ENCODE data around the gene TOPORS.
"Not testable (repeated sequence)": the region's sequence is repeated elsewhere in the genome, so short reads cannot be mapped to it uniquely, and the experiment has no call there.

TOPORS gene

DNA sequence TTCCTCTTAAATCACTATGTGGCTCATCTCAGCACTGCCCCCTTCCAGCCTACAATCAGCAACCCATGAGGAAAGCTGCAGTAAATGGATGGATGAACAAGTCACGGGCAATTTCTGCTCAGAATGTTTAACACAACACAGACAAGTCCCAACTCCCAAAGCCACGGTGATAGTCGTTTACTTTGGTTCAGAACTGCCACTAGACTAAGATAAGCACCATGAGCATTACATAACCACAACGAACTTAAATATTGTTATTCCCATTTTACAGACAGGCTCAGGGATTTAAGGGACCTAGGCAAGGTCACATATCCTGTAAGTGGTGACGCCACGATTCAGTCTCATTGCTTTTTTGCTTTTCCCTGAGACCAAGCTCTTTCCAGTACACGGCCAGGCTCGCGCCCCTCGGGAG, 2.2 kb downstream of the TOPORS start:
- TF ChIP-seq, protein P1, sequence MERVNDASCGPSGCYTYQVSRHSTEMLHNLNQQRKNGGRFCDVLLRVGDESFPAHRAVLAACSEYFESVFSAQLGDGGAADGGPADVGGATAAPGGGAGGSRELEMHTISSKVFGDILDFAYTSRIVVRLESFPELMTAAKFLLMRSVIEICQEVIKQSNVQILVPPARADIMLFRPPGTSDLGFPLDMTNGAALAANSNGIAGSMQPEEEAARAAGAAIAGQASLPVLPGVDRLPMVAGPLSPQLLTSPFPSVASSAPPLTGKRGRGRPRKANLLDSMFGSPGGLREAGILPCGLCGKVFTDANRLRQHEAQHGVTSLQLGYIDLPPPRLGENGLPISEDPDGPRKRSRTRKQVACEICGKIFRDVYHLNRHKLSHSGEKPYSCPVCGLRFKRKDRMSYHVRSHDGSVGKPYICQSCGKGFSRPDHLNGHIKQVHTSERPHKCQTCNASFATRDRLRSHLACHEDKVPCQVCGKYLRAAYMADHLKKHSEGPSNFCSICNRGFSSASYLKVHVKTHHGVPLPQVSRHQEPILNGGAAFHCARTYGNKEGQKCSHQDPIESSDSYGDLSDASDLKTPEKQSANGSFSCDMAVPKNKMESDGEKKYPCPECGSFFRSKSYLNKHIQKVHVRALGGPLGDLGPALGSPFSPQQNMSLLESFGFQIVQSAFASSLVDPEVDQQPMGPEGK (CRISPR knock-in tag; IDR thresholded peaks at IDR 0.05; ENCODE audit: borderline replicate concordance): no peak
- TF ChIP-seq, protein P2, sequence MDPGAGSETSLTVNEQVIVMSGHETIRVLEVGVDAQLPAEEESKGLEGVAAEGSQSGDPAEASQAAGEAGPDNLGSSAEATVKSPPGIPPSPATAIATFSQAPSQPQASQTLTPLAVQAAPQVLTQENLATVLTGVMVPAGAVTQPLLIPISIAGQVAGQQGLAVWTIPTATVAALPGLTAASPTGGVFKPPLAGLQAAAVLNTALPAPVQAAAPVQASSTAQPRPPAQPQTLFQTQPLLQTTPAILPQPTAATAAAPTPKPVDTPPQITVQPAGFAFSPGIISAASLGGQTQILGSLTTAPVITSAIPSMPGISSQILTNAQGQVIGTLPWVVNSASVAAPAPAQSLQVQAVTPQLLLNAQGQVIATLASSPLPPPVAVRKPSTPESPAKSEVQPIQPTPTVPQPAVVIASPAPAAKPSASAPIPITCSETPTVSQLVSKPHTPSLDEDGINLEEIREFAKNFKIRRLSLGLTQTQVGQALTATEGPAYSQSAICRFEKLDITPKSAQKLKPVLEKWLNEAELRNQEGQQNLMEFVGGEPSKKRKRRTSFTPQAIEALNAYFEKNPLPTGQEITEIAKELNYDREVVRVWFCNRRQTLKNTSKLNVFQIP (CRISPR knock-in tag; IDR thresholded peaks at IDR 0.05; ENCODE audit: borderline replicate concordance, low read depth): no peak
- TF ChIP-seq, protein P3, sequence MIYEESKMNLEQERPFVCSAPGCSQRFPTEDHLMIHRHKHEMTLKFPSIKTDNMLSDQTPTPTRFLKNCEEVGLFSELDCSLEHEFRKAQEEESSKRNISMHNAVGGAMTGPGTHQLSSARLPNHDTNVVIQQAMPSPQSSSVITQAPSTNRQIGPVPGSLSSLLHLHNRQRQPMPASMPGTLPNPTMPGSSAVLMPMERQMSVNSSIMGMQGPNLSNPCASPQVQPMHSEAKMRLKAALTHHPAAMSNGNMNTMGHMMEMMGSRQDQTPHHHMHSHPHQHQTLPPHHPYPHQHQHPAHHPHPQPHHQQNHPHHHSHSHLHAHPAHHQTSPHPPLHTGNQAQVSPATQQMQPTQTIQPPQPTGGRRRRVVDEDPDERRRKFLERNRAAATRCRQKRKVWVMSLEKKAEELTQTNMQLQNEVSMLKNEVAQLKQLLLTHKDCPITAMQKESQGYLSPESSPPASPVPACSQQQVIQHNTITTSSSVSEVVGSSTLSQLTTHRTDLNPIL (CRISPR knock-in tag; IDR thresholded peaks at IDR 0.05; ENCODE audit: low read depth): no peak
- TF ChIP-seq GLIS3 (CRISPR knock-in tag; IDR thresholded peaks at IDR 0.05): no peak
- no peak for TF ChIP-seq CSDC2 (CRISPR knock-in tag; IDR thresholded peaks at IDR 0.05)
- TF ChIP-seq TCF4 (CRISPR knock-in tag; IDR thresholded peaks at IDR 0.05; ENCODE audit: borderline replicate concordance): no peak
- no peak for TF ChIP-seq OSR1 (CRISPR knock-in tag; IDR thresholded peaks at IDR 0.05)
- TF ChIP-seq, protein P4, sequence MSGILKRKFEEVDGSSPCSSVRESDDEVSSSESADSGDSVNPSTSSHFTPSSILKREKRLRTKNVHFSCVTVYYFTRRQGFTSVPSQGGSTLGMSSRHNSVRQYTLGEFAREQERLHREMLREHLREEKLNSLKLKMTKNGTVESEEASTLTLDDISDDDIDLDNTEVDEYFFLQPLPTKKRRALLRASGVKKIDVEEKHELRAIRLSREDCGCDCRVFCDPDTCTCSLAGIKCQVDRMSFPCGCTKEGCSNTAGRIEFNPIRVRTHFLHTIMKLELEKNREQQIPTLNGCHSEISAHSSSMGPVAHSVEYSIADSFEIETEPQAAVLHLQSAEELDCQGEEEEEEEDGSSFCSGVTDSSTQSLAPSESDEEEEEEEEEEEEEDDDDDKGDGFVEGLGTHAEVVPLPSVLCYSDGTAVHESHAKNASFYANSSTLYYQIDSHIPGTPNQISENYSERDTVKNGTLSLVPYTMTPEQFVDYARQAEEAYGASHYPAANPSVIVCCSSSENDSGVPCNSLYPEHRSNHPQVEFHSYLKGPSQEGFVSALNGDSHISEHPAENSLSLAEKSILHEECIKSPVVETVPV (CRISPR knock-in tag; IDR thresholded peaks at IDR 0.05): no peak
- no peak for TF ChIP-seq ZNF565 (CRISPR knock-in tag; conservative IDR thresholded peaks at IDR 0.05; ENCODE audit: low read depth)
- TF ChIP-seq, protein P5, sequence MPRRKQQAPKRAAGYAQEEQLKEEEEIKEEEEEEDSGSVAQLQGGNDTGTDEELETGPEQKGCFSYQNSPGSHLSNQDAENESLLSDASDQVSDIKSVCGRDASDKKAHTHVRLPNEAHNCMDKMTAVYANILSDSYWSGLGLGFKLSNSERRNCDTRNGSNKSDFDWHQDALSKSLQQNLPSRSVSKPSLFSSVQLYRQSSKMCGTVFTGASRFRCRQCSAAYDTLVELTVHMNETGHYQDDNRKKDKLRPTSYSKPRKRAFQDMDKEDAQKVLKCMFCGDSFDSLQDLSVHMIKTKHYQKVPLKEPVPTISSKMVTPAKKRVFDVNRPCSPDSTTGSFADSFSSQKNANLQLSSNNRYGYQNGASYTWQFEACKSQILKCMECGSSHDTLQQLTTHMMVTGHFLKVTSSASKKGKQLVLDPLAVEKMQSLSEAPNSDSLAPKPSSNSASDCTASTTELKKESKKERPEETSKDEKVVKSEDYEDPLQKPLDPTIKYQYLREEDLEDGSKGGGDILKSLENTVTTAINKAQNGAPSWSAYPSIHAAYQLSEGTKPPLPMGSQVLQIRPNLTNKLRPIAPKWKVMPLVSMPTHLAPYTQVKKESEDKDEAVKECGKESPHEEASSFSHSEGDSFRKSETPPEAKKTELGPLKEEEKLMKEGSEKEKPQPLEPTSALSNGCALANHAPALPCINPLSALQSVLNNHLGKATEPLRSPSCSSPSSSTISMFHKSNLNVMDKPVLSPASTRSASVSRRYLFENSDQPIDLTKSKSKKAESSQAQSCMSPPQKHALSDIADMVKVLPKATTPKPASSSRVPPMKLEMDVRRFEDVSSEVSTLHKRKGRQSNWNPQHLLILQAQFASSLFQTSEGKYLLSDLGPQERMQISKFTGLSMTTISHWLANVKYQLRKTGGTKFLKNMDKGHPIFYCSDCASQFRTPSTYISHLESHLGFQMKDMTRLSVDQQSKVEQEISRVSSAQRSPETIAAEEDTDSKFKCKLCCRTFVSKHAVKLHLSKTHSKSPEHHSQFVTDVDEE (CRISPR knock-in tag; IDR thresholded peaks at IDR 0.05): no peak
- no peak for TF ChIP-seq ZFP30 (CRISPR knock-in tag; IDR thresholded peaks at IDR 0.05)
- TF ChIP-seq TOX (CRISPR knock-in tag; IDR thresholded peaks at IDR 0.05; ENCODE audit: borderline replicate concordance): no peak
- no peak for TF ChIP-seq ZNF70 (CRISPR knock-in tag; IDR thresholded peaks at IDR 0.05)
- TF ChIP-seq BACH2 (CRISPR knock-in tag; IDR thresholded peaks at IDR 0.05; ENCODE audit: borderline replicate concordance): no peak
- no peak for TF ChIP-seq ZNF8 (CRISPR knock-in tag; IDR thresholded peaks at IDR 0.05)
- TF ChIP-seq SNAI2 (CRISPR knock-in tag; IDR thresholded peaks at IDR 0.05): no peak
- no peak for TF ChIP-seq ISL1 (CRISPR knock-in tag; IDR thresholded peaks at IDR 0.05)
- ATAC-seq: peak; percentile 10; the same call in 2 of the 3 replicates

DNA sequence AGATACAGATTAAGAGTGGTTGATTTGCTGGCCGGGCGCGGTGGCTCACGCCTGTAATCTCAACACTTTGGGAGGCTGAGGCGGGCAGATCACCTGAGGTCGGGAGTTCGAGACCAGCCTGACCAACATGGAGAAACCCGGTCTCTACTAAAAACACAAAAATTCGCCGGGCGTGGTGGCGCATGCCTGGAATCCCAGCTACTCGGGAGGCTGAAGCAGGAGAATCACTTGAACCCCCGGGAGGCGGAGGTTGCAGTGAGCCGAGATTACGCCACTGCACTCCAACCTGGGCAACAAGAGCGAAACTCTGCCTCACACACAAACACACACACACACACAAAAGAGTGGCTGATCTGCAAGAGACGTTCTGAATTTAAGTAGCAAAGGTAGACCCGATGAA, 4.2 kb downstream of the TOPORS start:
- not testable (repeated sequence) for ATAC-seq

DNA sequence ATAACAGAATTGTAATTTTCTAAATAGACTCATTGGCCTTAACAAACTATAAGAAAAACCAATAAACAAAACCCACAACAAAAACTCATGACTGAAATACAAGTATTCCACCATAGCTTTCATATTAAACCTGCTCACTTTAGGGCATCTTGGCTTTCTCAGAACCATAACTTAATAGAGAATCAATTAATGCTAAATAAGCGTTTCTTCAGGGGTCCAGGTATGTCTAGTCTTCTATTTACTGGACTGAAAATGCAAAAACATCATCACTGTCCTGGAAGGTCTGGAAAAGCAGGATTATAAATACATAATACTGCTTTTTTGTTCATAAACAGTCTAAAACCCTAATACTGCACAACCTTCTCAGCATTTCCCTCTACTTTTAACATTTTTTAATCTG, 6.5 kb downstream of the TOPORS start:
- no peak for ATAC-seq
- TF ChIP-seq, protein P2 (CRISPR knock-in tag; IDR thresholded peaks at IDR 0.05; ENCODE audit: borderline replicate concordance, low read depth): no peak
- TF ChIP-seq, protein P5 (CRISPR knock-in tag; IDR thresholded peaks at IDR 0.05): no peak
- TF ChIP-seq ZNF565 (CRISPR knock-in tag; conservative IDR thresholded peaks at IDR 0.05; ENCODE audit: low read depth) (no peak), ZNF8 (CRISPR knock-in tag; IDR thresholded peaks at IDR 0.05) (no peak), TCF4 (CRISPR knock-in tag; IDR thresholded peaks at IDR 0.05; ENCODE audit: borderline replicate concordance) (no peak), ZC3H10 (CRISPR knock-in tag; IDR thresholded peaks at IDR 0.05) (no peak), ISL1 (CRISPR knock-in tag; IDR thresholded peaks at IDR 0.05) (no peak), OSR1 (CRISPR knock-in tag; IDR thresholded peaks at IDR 0.05) (no peak), ZFP3 (CRISPR knock-in tag; IDR thresholded peaks at IDR 0.05) (no peak), CSDC2 (CRISPR knock-in tag; IDR thresholded peaks at IDR 0.05) (no peak), PPARA (CRISPR knock-in tag; IDR thresholded peaks at IDR 0.05; ENCODE audit: borderline replicate concordance) (no peak), GLIS3 (CRISPR knock-in tag; IDR thresholded peaks at IDR 0.05) (no peak), BACH2 (CRISPR knock-in tag; IDR thresholded peaks at IDR 0.05; ENCODE audit: borderline replicate concordance) (no peak), ZFP30 (CRISPR knock-in tag; IDR thresholded peaks at IDR 0.05) (no peak), SNAI2 (CRISPR knock-in tag; IDR thresholded peaks at IDR 0.05) (no peak), TOX (CRISPR knock-in tag; IDR thresholded peaks at IDR 0.05; ENCODE audit: borderline replicate concordance) (no peak)
- TF ChIP-seq, protein P1 (CRISPR knock-in tag; IDR thresholded peaks at IDR 0.05; ENCODE audit: borderline replicate concordance): no peak
